PC-9 (cell line): Measurements from ENCODE around the gene SMIM3. TPM values are rescaled to one million over a fixed set of nuclear protein-coding genes. Genes with fewer than 3 reads are reported as not detected.

Experiments
- BruUV-seq: library from RNA; stranded (reverse); fragments of 400-500 nt; replicated peaks from 2 replicates; lab custom pipeline; 2021; lab: Mats Ljungman, UMichigan
- CTCF ChIA-PET: fragments of 300-600 bp; sonication (Branson Sonifier 250); formaldehyde crosslinking; loops from one replicate; lab custom pipeline; 2022; ENCODE audit warnings: antibody characterized with exemption; lab: Charles Lee
- POLR2A ChIA-PET: fragments of 300-600 bp; sonication (Branson Sonifier 250); formaldehyde crosslinking; loops from one replicate; lab custom pipeline; 2022; ENCODE audit warnings: antibody characterized with exemption; ENCODE audit not compliant: unreplicated experiment; lab: Charles Lee
- DNase-seq, 2 experiments: peaks; one replicate each; pipeline versions ENCODE4 v3.0.0 to v3.0.0-alpha.2; 2015 to 2022; ENCODE audit warnings: mixed read lengths in 1 of 2
- H2AFZ ChIP-seq: fragments of 200-600 bp; sonication (generic); 2 replicates; pipeline ENCODE4 v1.8.1; 2017; ENCODE audit warnings: antibody characterized with exemption
- H3F3A ChIP-seq: fragments of 200-600 bp; sonication (generic); 2 replicates; pipeline ENCODE4 v1.8.1; 2017; ENCODE audit warnings: antibody characterized with exemption, mild to moderate bottlenecking, low read depth; ENCODE audit not compliant: insufficient read depth
- H3K27ac ChIP-seq: fragments of 200-600 bp; sonication (generic); 2 replicates; pipeline ENCODE4 v1.6.1; 2016; ENCODE audit warnings: mixed run types
- H3K27me3 ChIP-seq: fragments of 200-600 bp; sonication (generic); 2 replicates; pipeline ENCODE4 v1.6.1; 2016; ENCODE audit warnings: low read depth, mixed run types; ENCODE audit not compliant: insufficient read depth
- H3K36me3 ChIP-seq: fragments of 200-600 bp; sonication (generic); 2 replicates; pipeline ENCODE4 v1.6.1; 2016; ENCODE audit warnings: low read depth, mixed run types
- H3K4me1 ChIP-seq: fragments of 200-600 bp; sonication (generic); replicated peaks from 2 replicates; pipeline ENCODE4 v1.6.1; 2016; ENCODE audit warnings: mixed run types; ENCODE audit not compliant: insufficient read depth
- H3K4me2 ChIP-seq: fragments of 200-600 bp; sonication (generic); 2 replicates; pipeline ENCODE4 v1.6.1; 2017; ENCODE audit warnings: mixed run types
- H3K4me3 ChIP-seq: fragments of 200-600 bp; sonication (generic); 2 replicates; pipeline ENCODE4 v1.6.1; 2016; ENCODE audit warnings: mixed run types
- H3K79me2 ChIP-seq: fragments of 200-600 bp; sonication (generic); 2 replicates; pipeline ENCODE4 v1.6.1; 2017; ENCODE audit warnings: low read depth, mixed run types
- H3K9me2 ChIP-seq: fragments of 200-600 bp; sonication (generic); 2 replicates; pipeline ENCODE4 v1.8.1; 2017; ENCODE audit warnings: mild to moderate bottlenecking; ENCODE audit not compliant: insufficient read depth
- H3K9me3 ChIP-seq: fragments of 200-600 bp; sonication (generic); 2 replicates; pipeline ENCODE4 v1.8.1; 2016; ENCODE audit warnings: low read depth; ENCODE audit not compliant: insufficient read depth
- H4K20me1 ChIP-seq: fragments of 200-600 bp; sonication (generic); 2 replicates; pipeline ENCODE4 v1.8.1; 2017; ENCODE audit not compliant: insufficient read depth
- CTCF ChIP-seq: fragments of 200-600 bp; sonication (generic); conservative IDR thresholded peaks from 2 replicates; pipeline ENCODE4 v1.6.1; 2017; ENCODE audit warnings: mixed run types, antibody characterized with exemption, mild to moderate bottlenecking, moderate library complexity
- EZH2 ChIP-seq: fragments of 200-600 bp; sonication (generic); IDR thresholded peaks from 2 replicates; pipeline ENCODE4 v1.8.0; 2017; ENCODE audit warnings: antibody characterized with exemption, low read depth
- intact Hi-C: fragments of 100-400 bp; cut with micrococcal nuclease; formaldehyde crosslinking; loops from one replicate; pipeline ENCODE4 v1.10.0; 2022; ENCODE audit not compliant: unreplicated experiment
- total RNA-seq: library from RNA; stranded (reverse); gene quantifications from 2 replicates; pipeline ENCODE4 v1.2.3, GENCODE V29; 2021

The SMIM3 gene
- total RNA-seq, 1 experiment from 2014 or later = 12.1 TPM

GRCh38 chr5:150804388-150804787, 25.8 kb downstream of the SMIM3 start:
- BruUV-seq = no TSS peak
- Histone ChIP-seq H3K4me1 (no peaks in the 10 kb centered on the region), H3K79me2 (no peaks in the 10 kb centered on the region), H2AFZ (no peak overlapping the region), H3K9me2 (no peaks in the 10 kb centered on the region), H3K27me3 (peaks cover 7% of the 10 kb centered on the region; the same call in 1 of the 2 replicates), H3K4me2 (no peak overlapping the region), H3F3A (no peaks in the 10 kb centered on the region), H4K20me1 (no peaks in the 10 kb centered on the region), H3K9me3 (no peaks in the 10 kb centered on the region), H3K27ac (no peak overlapping the region), H3K36me3 (no peaks in the 10 kb centered on the region), H3K4me3 (no peak overlapping the region)
- TF ChIP-seq CTCF = no peak
- TF ChIP-seq EZH2 = no peak
- intact Hi-C loops = loop anchor here (5.0 to 10.0 kb wide), 5 partner anchors 238 to 513 kb away; no protein-coding TSS in a partner anchor
- POLR2A ChIA-PET = no interaction called here
- DNase-seq = no peak
- CTCF ChIA-PET = interaction anchor here (0.6 to 0.7 kb wide), 2 partner anchors 46 to 322 kb away, joined by 4 to 9 read pairs; partner anchors contain the start of gene DCTN4

- TF ChIP-seq EZH2 (no peak), CTCF (no peak)
- H3K79me2 ChIP-seq = no peaks in the 10 kb centered on the region
- intact Hi-C loops = loop anchor here (10.0 kb wide), 2 partner anchors 355 to 425 kb away; no protein-coding TSS in a partner anchor
Measured at GRCh38 chr5:150809363-150809762, 30.8 kb downstream of the SMIM3 start.

GRCh38 chr5:150815010-150815409, 36.5 kb downstream of the SMIM3 start:
- no peak overlapping the region for H3K4me3 ChIP-seq
- no TSS peak for BruUV-seq

More at GRCh38 chr5:150809363-150809762, 30.8 kb downstream of the SMIM3 start:
- Histone ChIP-seq H3K27me3 (peaks cover 18% of the 10 kb centered on the region; the same call in 1 of the 2 replicates), H2AFZ (no peak overlapping the region), H3F3A (no peaks in the 10 kb centered on the region), H3K9me2 (no peaks in the 10 kb centered on the region), H3K27ac (no peak overlapping the region), H3K4me2 (no peak overlapping the region), H3K9me3 (0 out of 2 replicates have a peak, but pooled peaks cover 3% of the 10 kb centered on the region), H3K4me1 (no peaks in the 10 kb centered on the region), H3K36me3 (no peaks in the 10 kb centered on the region), H4K20me1 (no peaks in the 10 kb centered on the region), H3K4me3 (no peak overlapping the region)
- DNase-seq = no peak
- ChIA-PET CTCF (no interaction called here), POLR2A (no interaction called here)
- no TSS peak for BruUV-seq

More at GRCh38 chr5:150815010-150815409, 36.5 kb downstream of the SMIM3 start:
- POLR2A ChIA-PET = no interaction called here
- CTCF ChIA-PET = no interaction called here
- Histone ChIP-seq H2AFZ (no peak overlapping the region), H3K27me3 (peaks cover 23% of the 10 kb centered on the region; the same call in 1 of the 2 replicates), H3K9me3 (peaks cover 5% of the 10 kb centered on the region; the same call in 1 of the 2 replicates), H3K27ac (no peak overlapping the region), H3K4me1 (no peaks in the 10 kb centered on the region), H3K4me2 (no peak overlapping the region), H3K36me3 (no peaks in the 10 kb centered on the region), H3F3A (no peaks in the 10 kb centered on the region), H3K79me2 (no peaks in the 10 kb centered on the region), H3K9me2 (no peaks in the 10 kb centered on the region), H4K20me1 (no peaks in the 10 kb centered on the region)
- no peak for TF ChIP-seq CTCF
- TF ChIP-seq EZH2 = no peak
- intact Hi-C loops = no loop called here
- DNase-seq = no peak
